COLO668 (cell line): ENCODE measurements around the gene UBALD1.

Experiments
- DNase-seq: peaks from one replicate; lab custom pipeline; 2025; ENCODE audit not compliant: unreplicated experiment; lab: John Stamatoyannopoulos, UW

The UBALD1 gene

GRCh38 chr16:4561596-4561995 lies 53.1 kb downstream of the UBALD1 start:
- no peak for DNase-seq
